Measurements from ENCODE around the gene FIBIN.

FIBIN gene

GRCh38 chr11:27022659-27023251 is 28.8 kb downstream of the FIBIN start:
- no peak for DNase-seq (ENCODE audit: low read depth in 2 of 2)

GRCh38 chr11:27024865-27025264 is 31.0 kb downstream of the FIBIN start:
- no peak for DNase-seq (ENCODE audit: low read depth in 2 of 2)

DNA sequence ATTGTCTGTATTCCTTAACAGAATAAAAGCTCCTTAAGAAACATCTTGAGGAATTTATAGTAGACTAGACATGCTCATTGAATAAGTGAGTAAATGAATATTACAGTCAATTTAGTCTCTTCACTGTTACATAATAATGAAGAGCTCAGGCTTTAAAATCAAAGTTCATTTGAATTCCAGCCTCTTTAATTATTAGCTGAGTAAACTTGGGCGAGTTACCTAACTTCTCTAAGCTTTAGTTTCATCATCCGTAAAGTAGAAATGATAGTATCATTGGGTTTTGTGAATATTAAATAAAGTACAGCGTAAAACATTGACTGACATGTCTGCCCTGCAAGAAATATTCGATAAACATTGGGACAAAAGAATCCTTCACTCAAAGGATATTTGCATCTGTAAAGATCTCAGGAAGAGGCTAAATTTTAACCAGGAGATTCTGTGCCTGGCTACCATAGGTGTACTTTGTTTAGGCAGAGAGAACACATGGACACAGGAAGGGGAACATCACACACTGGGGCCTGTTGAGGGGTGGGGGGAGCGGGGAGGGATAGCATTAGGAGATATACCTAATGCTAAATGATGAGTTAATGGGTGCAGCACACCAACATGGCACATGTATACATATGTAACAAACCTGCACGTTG is 31.5 kb downstream of the FIBIN start:
- DNase-seq (ENCODE audit: low read depth in 2 of 2), result no peak

DNA sequence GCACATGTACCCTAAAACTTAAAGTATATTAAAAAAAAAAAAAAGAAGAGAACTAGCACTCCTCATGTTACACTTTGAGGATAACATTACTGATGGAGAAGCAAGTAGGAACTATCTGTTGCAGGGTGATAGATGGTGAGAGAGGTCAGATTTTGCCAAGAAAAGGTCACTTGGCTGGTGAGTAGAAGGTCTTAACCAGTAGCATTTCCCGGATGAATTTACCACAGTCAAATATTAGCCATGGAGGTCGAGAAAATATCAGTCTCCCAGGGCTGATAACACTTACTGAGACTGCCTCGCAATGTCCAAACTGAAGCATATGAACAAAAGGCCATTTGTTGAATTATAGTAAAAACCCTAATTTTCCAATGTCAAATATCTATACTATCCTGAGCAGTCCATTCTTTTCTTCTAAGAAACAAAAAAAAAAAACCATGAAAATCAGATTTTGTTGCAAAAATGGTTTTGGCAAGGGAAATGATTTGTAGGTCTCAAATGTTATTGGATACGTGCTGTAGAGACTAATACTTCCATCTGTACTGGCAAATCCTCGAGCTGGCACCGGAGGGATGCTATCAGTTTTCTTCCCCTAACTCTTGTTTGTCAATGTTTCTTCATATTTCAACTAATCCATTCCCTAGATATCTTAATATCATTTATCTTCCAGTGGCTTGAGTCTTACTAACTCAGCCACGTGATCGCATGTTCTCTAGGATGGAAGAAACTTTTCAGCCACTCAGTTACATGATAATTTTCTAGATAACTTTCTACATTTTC is 32.2 kb downstream of the FIBIN start:
- DNase-seq (ENCODE audit: low read depth in 2 of 2), result no peak

GRCh38 chr11:27028561-27028965 is 34.7 kb downstream of the FIBIN start:
- DNase-seq (ENCODE audit: low read depth in 2 of 2), result no peak

GRCh38 chr11:27029966-27030365 is 36.1 kb downstream of the FIBIN start:
- no peak for DNase-seq (ENCODE audit: low read depth in 2 of 2)

- DNase-seq (ENCODE audit: low read depth in 2 of 2), result no peak
These were observed 37.8 kb downstream of the FIBIN start for GRCh38 chr11:27031754-27032153.

- DNase-seq (ENCODE audit: low read depth in 2 of 2), result no peak
These were observed 46.0 kb downstream of the FIBIN start for GRCh38 chr11:27039873-27040272.

- DNase-seq (ENCODE audit: low read depth in 2 of 2), result no peak
These were observed 46.6 kb downstream of the FIBIN start, which contains the start of gene BBOX1 for GRCh38 chr11:27040302-27041115. Gene BBOX1, plus strand, starts transcription at chr11:27040815. Its CDS starts 14,616 bp downstream, at chr11:27055431.

- no peak for DNase-seq (ENCODE audit: low read depth in 2 of 2)
These were observed 47.4 kb downstream of the FIBIN start for GRCh38 chr11:27041141-27041899.

Measured in stimulated activated CD8-positive, alpha-beta memory T cell treated with anti-CD3 and anti-CD28 coated beads, Interleukin-2, amount 100 ng/mL, for 48 hours (primary cell).